GM12865 (cell line): ENCODE measurements around the gene HOXD13.

Experiments
- DNase-seq: peaks from one replicate; pipeline ENCODE4 v3.0.0; 2010; ENCODE audit warnings: low read depth
- H3K4me3 ChIP-seq: 2 replicates; pipeline ENCODE4 v1.5.1; 2011; ENCODE audit warnings: mild to moderate bottlenecking, low read depth, low read length, control low read depth
- TF ChIP-seq, protein P1 (sequence below): IDR thresholded peaks from 2 replicates; pipeline ENCODE4 v1.5.1; 2011; ENCODE audit warnings: low read length, control low read depth, low read depth, inconsistent platforms; ENCODE audit not compliant: insufficient read depth; ENCODE audit errors: missing control alignments

The HOXD13 gene

GRCh38 chr2:176112375-176113302, 20.1 kb downstream of the HOXD13 start:
- TF ChIP-seq, protein P1, sequence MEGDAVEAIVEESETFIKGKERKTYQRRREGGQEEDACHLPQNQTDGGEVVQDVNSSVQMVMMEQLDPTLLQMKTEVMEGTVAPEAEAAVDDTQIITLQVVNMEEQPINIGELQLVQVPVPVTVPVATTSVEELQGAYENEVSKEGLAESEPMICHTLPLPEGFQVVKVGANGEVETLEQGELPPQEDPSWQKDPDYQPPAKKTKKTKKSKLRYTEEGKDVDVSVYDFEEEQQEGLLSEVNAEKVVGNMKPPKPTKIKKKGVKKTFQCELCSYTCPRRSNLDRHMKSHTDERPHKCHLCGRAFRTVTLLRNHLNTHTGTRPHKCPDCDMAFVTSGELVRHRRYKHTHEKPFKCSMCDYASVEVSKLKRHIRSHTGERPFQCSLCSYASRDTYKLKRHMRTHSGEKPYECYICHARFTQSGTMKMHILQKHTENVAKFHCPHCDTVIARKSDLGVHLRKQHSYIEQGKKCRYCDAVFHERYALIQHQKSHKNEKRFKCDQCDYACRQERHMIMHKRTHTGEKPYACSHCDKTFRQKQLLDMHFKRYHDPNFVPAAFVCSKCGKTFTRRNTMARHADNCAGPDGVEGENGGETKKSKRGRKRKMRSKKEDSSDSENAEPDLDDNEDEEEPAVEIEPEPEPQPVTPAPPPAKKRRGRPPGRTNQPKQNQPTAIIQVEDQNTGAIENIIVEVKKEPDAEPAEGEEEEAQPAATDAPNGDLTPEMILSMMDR = no peak
- no peak for DNase-seq
- no peak overlapping the region for H3K4me3 ChIP-seq

DNA sequence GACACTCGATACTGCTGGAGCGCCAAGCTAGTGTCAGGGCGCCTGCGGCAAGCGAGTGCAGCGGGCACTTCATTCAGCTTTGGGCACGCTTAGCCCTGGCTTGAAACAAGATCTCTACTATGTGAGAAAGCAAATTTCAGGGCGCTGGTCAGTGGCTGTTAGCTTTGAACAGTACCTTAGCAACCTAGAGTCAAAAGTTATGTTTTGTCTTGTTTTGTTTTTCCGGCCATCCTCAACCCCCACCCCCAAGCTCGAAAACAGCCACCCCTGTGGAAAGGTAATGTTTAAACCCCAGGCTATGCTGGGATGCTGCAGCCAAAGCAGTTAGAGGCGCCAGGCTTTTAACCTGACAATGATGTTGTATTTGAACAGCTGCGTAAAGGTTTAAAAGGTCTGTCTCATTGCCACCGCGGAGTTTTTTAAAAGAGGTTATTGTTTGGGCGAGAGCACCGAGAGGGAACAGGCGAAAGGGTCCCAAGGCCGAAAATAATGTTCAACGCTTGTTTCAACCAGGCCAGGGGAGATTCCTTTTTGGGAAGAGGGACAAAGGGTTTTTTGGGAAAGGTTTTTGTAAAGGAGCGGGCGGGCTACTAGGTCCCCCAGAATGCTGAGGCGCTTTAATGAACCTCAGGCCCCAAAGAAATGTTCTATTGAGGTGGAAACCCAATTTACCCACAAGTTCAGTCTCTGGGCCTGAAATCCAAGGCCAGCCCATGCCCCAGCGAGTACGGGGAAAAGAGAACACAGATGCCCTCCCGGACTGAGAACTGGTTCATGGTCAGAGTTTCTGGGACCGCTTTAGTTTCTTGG, 21.8 kb downstream of the HOXD13 start:
- no peak overlapping the region for H3K4me3 ChIP-seq
- TF ChIP-seq, protein P1 = no peak
- no peak for DNase-seq

GRCh38 chr2:176114930-176115625, 22.6 kb downstream of the HOXD13 start:
- TF ChIP-seq, protein P1 = no peak
- no peak overlapping the region for H3K4me3 ChIP-seq
- no peak for DNase-seq

GRCh38 chr2:176115883-176116813, 23.6 kb downstream of the HOXD13 start, which contains the start of gene HOXD10:
TSS of gene HOXD10 (plus strand) at chr2:176116778. CDS start at chr2:176116834, 56 bp downstream.
- no peak for DNase-seq
- no peak within 1 kb of the TSS for H3K4me3 ChIP-seq
- TF ChIP-seq, protein P1 = no peak

- TF ChIP-seq, protein P1 = no peak
- no peak for DNase-seq
- H3K4me3 ChIP-seq = no peak overlapping the region
Measured at GRCh38 chr2:176117162-176117822, 24.8 kb downstream of the HOXD13 start.
